Activated naive CD8-positive, alpha-beta T cell treated with anti-CD3 and anti-CD28 coated beads, Interleukin-2, amount 50 U/mL, for 24 hours (primary cell): ENCODE results near the gene PHLDB2.
A peak's percentile ranks its signal among the peaks of the same experiment; 100 is the strongest.

Experiments
- ATAC-seq: fragments of 150-1000 bp; cut with Tn5 transposase; one replicate; pipeline ENCODE4 v1.10.0; 2021
- DNase-seq: peaks from one replicate; pipeline ENCODE4 v3.0.0; 2021
- H3K27ac Mint-ChIP-seq: one replicate; pipeline ENCODE4 v1.8.0; 2021; ENCODE audit warnings: mild to moderate bottlenecking, mixed read lengths
- H3K27me3 Mint-ChIP-seq: one replicate; pipeline ENCODE4 v1.8.0; 2021; ENCODE audit warnings: mixed read lengths
- H3K36me3 Mint-ChIP-seq: one replicate; pipeline ENCODE4 v1.8.0; 2021; ENCODE audit warnings: low read depth, mixed read lengths
- H3K4me1 Mint-ChIP-seq: one replicate; pipeline ENCODE4 v1.8.0; 2021; ENCODE audit warnings: mixed read lengths
- H3K4me3 Mint-ChIP-seq: one replicate; pipeline ENCODE4 v1.8.0; 2021; ENCODE audit warnings: mild to moderate bottlenecking, moderate library complexity, mixed read lengths
- H3K9me3 Mint-ChIP-seq: one replicate; pipeline ENCODE4 v1.8.0; 2021; ENCODE audit warnings: mixed read lengths

The PHLDB2 gene

GRCh38 chr3:111859974-111860859, 1.2 kb downstream of the PHLDB2 start:
- DNase-seq (peak; percentile 50), ATAC-seq (peak; percentile 70)
- H3K27ac Mint-ChIP-seq = peak overlapping the region; percentile 48
- H3K4me3 Mint-ChIP-seq = peak overlapping the region; percentile 92
- peaks cover 31% of the 10 kb centered on the region for H3K27me3 Mint-ChIP-seq
- H3K36me3 Mint-ChIP-seq = no peaks in the 10 kb centered on the region
- H3K9me3 Mint-ChIP-seq = no peaks in the 10 kb centered on the region
- H3K4me1 Mint-ChIP-seq = peaks cover 16% of the 10 kb centered on the region

DNA sequence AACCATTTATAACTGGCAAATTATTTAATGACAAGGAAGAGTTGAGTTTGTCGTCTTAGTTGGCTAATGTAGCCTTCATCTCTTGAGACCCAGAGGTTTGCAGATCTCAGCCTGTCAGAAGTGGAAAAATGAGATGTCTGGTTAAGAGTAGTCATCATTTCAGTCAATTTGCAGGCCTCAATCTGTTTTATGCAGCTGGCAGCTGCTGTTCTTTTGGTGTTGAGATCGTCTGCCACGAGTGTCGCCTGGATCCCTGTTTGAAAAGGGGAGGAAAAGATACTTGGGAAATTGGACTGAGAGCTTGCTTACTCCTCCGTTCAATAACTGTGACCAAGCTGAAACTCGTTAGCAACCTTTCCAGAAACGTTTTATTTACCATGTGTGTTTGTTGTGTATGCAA, 2.3 kb downstream of the PHLDB2 start:
- DNase-seq (no peak), ATAC-seq (no peak)
- Mint-ChIP-seq H3K4me1 (peaks cover 16% of the 10 kb centered on the region), H3K36me3 (no peaks in the 10 kb centered on the region), H3K9me3 (no peaks in the 10 kb centered on the region), H3K27ac (no peak overlapping the region), H3K27me3 (peaks cover 29% of the 10 kb centered on the region), H3K4me3 (peak overlapping the region; percentile 92)

GRCh38 chr3:111862415-111862814, 3.4 kb downstream of the PHLDB2 start:
- Mint-ChIP-seq H3K9me3 (no peaks in the 10 kb centered on the region), H3K4me3 (no peak overlapping the region), H3K27ac (no peak overlapping the region), H3K27me3 (peaks cover 24% of the 10 kb centered on the region), H3K36me3 (no peaks in the 10 kb centered on the region), H3K4me1 (peaks cover 16% of the 10 kb centered on the region)
- no peak for ATAC-seq
- no peak for DNase-seq

GRCh38 chr3:111862974-111863373, 3.9 kb downstream of the PHLDB2 start:
- no peak overlapping the region for H3K4me3 Mint-ChIP-seq
- no peak for ATAC-seq
- H3K36me3 Mint-ChIP-seq = no peaks in the 10 kb centered on the region
- peaks cover 19% of the 10 kb centered on the region for H3K27me3 Mint-ChIP-seq
- no peak overlapping the region for H3K27ac Mint-ChIP-seq
- H3K9me3 Mint-ChIP-seq = no peaks in the 10 kb centered on the region
- no peak for DNase-seq
- H3K4me1 Mint-ChIP-seq = peaks cover 16% of the 10 kb centered on the region

DNA sequence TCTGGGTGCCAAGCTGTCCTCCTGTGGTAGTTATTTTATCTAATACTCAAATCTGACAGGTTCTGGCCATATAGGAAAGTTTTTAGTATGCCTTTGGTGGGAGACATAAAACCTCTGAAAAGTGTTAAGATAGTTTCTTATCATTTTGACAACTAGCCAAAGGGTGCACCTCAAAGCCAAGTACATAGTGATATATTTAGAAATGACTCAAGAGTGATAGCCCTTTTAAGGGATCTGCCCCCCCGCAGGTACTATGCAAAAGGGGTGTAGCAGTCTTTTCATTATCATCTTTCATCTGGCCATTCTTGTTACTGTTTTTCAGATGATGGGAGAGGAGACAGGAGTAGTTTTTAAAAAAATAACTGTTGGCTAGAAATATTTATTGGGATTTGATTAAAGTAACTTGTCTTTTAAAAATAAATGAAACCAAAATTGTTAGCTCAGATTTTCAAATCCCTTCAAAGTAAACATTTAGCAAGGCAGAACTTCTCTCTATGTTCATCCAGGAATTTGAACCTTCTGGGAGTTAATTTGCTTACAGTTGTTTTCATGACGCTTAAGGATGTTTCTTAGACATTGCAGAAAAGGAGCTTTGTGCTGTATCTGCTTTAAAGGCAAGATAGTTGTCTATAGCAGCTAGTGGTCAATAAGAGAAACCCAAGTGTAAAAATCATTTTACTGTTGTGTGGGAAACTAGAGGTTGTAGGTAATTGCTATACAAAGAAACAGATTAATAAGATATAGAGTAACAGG, 5.1 kb downstream of the PHLDB2 start:
- ATAC-seq (no peak), DNase-seq (no peak)
- H3K27ac Mint-ChIP-seq = no peak overlapping the region
- H3K36me3 Mint-ChIP-seq = no peaks in the 10 kb centered on the region
- peaks cover 10% of the 10 kb centered on the region for H3K4me1 Mint-ChIP-seq
- H3K27me3 Mint-ChIP-seq = peaks cover 11% of the 10 kb centered on the region
- H3K4me3 Mint-ChIP-seq = no peak overlapping the region
- H3K9me3 Mint-ChIP-seq = no peaks in the 10 kb centered on the region

DNA sequence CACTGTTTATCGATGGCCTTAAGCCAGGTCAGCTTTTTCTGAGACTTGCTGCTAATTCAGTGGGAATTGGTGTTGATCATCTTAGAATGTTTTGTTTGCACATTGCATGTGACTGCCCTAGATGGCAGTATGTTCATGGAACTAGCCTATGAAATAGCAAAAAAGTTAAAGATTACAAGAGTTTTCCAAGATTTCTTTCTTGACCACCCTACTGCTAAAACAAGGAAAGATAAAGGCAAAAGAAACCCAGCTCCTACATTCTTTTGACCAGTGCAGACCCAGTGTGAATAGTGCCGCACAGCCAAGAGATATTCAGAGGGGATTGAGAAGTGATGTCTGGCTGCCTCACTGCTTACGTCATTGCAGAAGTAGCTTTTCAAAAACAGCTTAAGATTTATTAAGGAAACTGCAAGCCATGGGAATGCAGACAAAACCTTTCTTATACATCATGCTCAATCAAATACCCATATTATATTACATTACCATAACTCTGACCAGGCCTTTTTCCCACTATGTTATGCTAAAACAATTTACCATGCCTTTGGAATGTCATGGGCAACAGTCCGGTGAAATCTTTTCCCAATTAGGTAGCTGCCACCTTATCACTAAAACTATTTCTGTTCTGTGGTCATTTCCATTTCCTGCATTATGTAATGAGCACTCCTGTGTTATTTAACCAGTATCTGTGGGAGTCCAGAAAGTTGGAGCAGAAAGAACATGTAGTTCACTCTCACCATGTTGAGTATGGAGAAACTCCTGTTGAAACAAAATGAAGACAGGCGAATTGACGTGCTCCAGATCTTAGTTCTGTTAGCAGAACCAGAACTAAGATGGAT, 6.0 kb downstream of the PHLDB2 start:
- Mint-ChIP-seq H3K4me3 (no peak overlapping the region), H3K9me3 (no peaks in the 10 kb centered on the region), H3K27me3 (peaks cover 11% of the 10 kb centered on the region), H3K36me3 (no peaks in the 10 kb centered on the region), H3K4me1 (peaks cover 9% of the 10 kb centered on the region), H3K27ac (no peak overlapping the region)
- DNase-seq (no peak), ATAC-seq (no peak)

- DNase-seq (no peak), ATAC-seq (no peak)
- no peaks in the 10 kb centered on the region for H3K9me3 Mint-ChIP-seq
- H3K36me3 Mint-ChIP-seq = no peaks in the 10 kb centered on the region
- H3K27me3 Mint-ChIP-seq = no peaks in the 10 kb centered on the region
- H3K4me1 Mint-ChIP-seq = no peaks in the 10 kb centered on the region
- no peak overlapping the region for H3K27ac Mint-ChIP-seq
- no peak overlapping the region for H3K4me3 Mint-ChIP-seq
Observed at GRCh38 chr3:111867889-111868426, 8.9 kb downstream of the PHLDB2 start.

GRCh38 chr3:111870620-111871019, 11.6 kb downstream of the PHLDB2 start:
- no peak overlapping the region for H3K4me3 Mint-ChIP-seq
- H3K4me1 Mint-ChIP-seq = no peaks in the 10 kb centered on the region
- ATAC-seq = no peak
- H3K9me3 Mint-ChIP-seq = no peaks in the 10 kb centered on the region
- H3K27ac Mint-ChIP-seq = no peak overlapping the region
- H3K27me3 Mint-ChIP-seq = no peaks in the 10 kb centered on the region
- H3K36me3 Mint-ChIP-seq = no peaks in the 10 kb centered on the region
- DNase-seq = no peak

DNA sequence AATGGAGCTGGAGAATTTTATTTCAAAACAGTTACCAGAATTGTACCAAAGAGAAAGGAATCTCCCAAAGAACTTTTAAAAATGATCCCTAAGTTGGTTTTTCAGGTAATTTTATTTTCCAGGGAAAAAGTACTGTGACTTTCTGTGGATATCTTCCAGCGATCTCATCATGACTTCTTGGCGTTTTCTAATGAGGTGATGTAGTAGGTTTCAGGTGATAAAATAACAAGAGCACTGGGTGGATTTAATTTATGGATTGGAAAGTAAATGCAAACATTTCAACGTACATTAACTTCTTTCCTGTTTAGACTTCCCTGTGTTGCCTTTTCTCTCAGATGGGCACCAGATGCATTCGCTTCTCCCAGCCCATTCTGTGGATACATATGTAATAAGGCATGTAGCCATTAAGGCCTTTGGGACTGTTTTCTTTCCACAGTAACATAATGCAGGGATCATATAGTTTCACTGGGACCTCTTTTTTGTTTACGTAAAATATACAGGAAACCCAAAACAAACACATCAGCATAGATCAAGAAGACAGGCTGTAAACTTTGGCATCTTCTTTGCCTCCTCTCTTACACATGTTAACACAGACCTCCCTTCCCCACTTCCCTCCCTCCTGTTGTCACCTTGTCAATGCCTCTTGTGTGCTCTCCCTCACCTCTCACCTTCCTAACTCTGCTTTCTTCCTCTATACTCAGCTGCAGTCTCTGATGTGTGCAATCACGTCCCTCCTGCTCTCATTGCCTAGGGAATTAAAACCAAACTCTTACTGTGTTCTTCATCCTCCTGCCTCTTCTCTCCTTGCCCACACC, 13.0 kb downstream of the PHLDB2 start:
- Mint-ChIP-seq H3K27me3 (no peaks in the 10 kb centered on the region), H3K27ac (no peak overlapping the region)

DNA sequence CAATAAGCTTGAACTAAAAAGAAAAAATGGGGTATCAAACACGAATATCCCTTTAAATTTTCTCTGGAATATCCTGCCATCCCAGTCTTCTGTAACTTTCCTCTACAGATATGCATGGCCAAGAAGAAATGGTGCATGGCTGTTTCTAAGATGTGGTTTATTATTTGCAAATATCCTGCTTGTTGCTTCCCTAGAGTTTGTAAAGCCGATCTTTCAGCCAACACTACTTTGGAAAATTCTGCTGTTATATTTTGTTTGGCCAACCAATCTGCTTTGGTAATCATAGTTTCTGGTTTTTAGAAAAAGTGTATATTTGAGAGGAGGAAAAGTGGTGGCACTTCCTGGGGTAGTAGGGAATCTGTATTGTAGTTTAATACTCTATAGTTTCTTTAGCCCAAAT, 13.9 kb downstream of the PHLDB2 start:
- Mint-ChIP-seq H3K27ac (no peak overlapping the region), H3K27me3 (no peaks in the 10 kb centered on the region), H3K4me1 (no peaks in the 10 kb centered on the region), H3K9me3 (no peaks in the 10 kb centered on the region), H3K36me3 (no peaks in the 10 kb centered on the region), H3K4me3 (no peak overlapping the region)
- ATAC-seq (no peak), DNase-seq (no peak)

More for the DNA sequence above, 13.0 kb downstream of the PHLDB2 start:
- no peak for ATAC-seq
- H3K9me3 Mint-ChIP-seq = no peaks in the 10 kb centered on the region
- H3K4me1 Mint-ChIP-seq = no peaks in the 10 kb centered on the region
- H3K4me3 Mint-ChIP-seq = no peak overlapping the region
- no peak for DNase-seq
- H3K36me3 Mint-ChIP-seq = no peaks in the 10 kb centered on the region

- H3K4me3 Mint-ChIP-seq = no peak overlapping the region
- DNase-seq = no peak
- H3K27me3 Mint-ChIP-seq = no peaks in the 10 kb centered on the region
- no peak for ATAC-seq
- H3K27ac Mint-ChIP-seq = no peak overlapping the region
- H3K4me1 Mint-ChIP-seq = no peaks in the 10 kb centered on the region
- H3K9me3 Mint-ChIP-seq = no peaks in the 10 kb centered on the region
- H3K36me3 Mint-ChIP-seq = no peaks in the 10 kb centered on the region
Observed at GRCh38 chr3:111874177-111874820, 15.2 kb downstream of the PHLDB2 start.

GRCh38 chr3:111881480-111881879, 22.4 kb downstream of the PHLDB2 start:
- Mint-ChIP-seq H3K27ac (no peak overlapping the region), H3K36me3 (peaks cover 2% of the 10 kb centered on the region), H3K4me3 (no peak overlapping the region), H3K27me3 (no peaks in the 10 kb centered on the region), H3K9me3 (no peaks in the 10 kb centered on the region), H3K4me1 (no peaks in the 10 kb centered on the region)
- no peak for ATAC-seq
- DNase-seq = no peak

DNA sequence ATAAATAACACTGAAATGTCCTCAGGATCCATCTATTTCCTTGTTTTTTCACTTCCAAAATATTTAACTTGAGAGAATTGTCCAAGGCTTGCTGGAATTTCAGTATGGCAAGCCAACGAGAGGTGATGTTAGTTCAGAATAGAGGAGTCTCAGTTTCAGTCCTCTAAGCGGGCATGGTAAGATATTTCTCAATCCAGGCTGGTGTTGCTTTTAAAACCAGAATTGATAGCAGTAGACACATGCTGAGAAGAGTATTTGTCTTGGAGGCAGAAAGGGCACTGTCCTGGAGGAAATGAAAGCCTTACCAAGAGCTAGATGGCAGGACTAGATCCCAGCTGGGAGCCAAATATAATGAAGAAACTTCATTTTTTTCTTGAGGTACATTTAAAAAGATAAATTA, 23.1 kb downstream of the PHLDB2 start:
- no peak overlapping the region for H3K27ac Mint-ChIP-seq

More for the DNA sequence above, 23.1 kb downstream of the PHLDB2 start:
- Mint-ChIP-seq H3K4me3 (no peak overlapping the region), H3K27me3 (no peaks in the 10 kb centered on the region), H3K4me1 (no peaks in the 10 kb centered on the region), H3K9me3 (no peaks in the 10 kb centered on the region), H3K36me3 (peaks cover 2% of the 10 kb centered on the region)
- DNase-seq (no peak), ATAC-seq (no peak)
